CD4-positive, alpha-beta T cell treated with Interleukin-17A for 1 hour (primary cell): ENCODE measurements around the gene ZNF69.
"Not testable (repeated sequence)": the region's sequence is repeated elsewhere in the genome, so short reads cannot be mapped to it uniquely, and the experiment has no call there.

ENCODE experiments used
- DNase-seq: peaks from one replicate; pipeline ENCODE4 v3.0.0-alpha.2; 2020

Gene ZNF69

GRCh38 chr19:11902228-11902627, 14.6 kb downstream of the ZNF69 start:
- DNase-seq = no peak

GRCh38 chr19:11905928-11906327, 18.3 kb downstream of the ZNF69 start:
- no peak for DNase-seq

DNA sequence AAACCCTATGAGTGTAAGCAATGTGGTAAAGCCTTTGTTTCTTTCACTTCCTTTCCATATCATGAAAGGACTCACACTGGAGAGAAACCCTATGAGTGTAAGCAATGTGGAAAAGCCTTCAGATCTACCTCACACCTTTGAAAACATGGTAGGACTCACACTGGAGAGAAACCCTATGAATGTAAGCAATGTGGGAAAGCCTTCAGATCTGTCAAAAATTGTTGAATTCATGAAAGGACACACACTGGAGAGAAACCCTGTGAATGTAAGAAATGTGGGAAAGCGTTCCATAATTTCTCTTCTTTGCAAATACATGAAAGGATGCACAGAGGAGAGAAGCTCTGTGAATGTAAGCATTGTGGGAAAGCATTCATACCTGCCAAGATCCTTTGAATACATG, 24.4 kb downstream of the ZNF69 start:
- not testable (repeated sequence) for DNase-seq

- DNase-seq = not testable (repeated sequence)
These were observed 27.0 kb downstream of the ZNF69 start for GRCh38 chr19:11914417-11915051.

DNA sequence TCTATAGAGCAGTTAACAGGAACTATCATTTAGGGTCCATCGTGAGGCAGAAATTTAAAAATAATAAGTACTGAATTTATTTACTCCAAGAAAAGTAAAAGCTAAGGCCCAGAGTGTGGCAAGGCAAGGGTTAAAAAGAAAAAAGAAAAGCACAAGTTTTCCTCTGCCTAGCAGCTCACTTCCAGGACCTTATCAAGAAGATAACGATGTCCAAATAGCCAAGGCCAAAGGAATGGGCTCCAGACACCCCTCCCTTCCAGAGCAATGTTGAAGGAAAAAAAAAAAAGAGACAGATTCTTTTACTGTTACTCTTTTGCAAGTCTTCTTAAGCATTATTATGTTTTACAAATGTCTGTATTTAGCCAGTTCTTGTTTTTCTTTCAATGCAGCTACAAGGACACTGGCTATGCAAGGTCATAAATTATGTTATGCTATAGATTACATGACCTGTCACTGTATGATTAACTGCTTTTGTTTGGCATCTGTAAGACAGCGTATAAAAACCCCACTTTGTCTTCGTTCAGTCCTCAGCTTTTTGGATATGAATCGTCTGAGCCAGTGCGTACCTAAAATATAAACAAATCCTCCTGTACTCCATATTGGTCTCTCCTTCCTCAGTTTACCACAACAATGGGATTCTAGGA, 34.4 kb downstream of the ZNF69 start:
- DNase-seq = no peak

GRCh38 chr19:11924886-11925650, 37.5 kb downstream of the ZNF69 start, which contains the start of gene ZNF700:
Gene ZNF700 (plus strand): TSS chr19:11925107. CDS start chr19:11925211, 104 bp downstream.
- peak; percentile 95 for DNase-seq

DNA sequence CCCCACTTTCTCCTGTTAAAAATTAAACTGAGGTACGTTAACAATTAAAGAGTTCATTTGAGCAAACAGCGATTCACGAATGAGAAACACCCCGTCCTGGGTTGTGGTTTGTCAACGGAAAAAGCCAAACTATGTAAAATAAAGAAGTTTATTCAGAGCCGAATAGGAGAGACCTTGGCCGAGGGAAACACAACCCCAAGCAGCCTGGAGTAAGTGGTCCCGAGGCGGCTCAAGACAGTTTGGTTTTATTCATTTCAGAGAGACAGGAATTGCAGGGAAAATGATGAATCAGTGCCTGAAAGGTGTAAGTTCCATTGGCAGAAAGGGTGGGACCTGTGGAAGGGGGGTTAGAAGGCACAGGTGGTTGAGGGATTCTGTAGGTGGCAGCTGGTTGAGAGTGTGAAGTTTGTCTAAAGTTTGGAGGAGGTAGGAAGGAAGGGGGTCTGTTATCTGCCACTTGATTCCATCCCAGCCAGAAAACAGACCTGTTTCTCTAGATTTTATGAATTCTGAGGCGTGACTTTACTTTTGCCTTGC, 38.1 kb downstream of the ZNF69 start:
- not testable (repeated sequence) for DNase-seq

DNA sequence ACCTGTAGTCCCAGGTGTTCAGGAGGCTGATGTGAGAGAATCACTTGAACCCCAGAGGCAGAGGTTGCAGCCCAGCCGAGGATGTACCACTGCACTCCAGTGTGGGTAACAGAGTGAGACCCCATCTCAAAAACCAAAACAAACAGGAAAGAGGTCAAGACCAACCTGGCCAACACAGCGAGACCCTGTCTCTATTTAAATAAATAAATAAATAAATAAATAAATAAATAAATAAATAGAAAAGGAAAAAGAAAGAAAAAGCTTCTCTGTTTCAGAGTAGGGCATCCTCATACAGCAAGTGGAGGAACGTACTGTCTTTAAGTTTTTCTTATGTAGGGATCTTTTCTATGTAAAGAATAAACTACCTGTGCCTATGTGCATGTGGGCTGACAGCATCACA, 39.6 kb downstream of the ZNF69 start:
- no peak for DNase-seq

GRCh38 chr19:11931051-11931450, 43.5 kb downstream of the ZNF69 start:
- no peak for DNase-seq

DNA sequence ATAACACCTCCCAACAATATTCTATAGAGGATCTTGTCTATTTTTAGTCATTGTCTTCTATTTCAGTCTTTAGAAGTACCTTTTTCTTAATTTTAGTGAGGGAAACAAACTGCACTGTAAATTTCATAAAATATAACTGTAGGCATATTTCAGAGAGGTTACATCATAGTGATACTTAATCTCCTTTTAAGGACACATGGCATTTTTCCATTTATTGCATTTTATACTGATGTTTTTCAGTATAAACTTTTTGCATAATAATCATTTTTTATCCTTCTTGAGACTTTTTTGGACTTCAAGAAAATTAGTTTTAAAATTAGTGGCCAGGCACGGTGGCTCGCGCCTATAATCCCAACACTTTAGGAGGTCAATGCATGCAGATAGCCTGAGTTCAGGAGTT, 43.9 kb downstream of the ZNF69 start:
- DNase-seq = no peak

DNA sequence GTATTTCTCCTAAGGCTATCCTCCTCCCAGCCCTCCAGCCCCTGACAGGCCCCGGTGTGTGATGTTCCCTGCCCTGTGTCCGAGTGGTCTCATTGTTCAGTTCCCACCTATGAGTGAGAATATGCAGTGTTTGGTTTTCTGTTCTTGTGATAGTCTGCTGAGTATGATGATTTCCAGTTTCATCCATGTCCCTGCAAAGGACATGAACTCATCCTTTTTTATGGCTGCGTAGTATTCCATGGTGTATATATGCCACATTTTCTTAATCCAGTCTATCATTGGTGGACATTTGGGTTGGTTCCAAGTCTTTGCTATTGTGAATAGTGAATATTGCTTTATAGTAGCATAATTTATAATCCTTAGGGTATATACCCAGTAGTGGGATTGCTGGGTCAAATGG, 48.2 kb downstream of the ZNF69 start:
- DNase-seq = not testable (repeated sequence)

GRCh38 chr19:11938383-11938782, 50.8 kb downstream of the ZNF69 start:
- DNase-seq = not testable (repeated sequence)

DNA sequence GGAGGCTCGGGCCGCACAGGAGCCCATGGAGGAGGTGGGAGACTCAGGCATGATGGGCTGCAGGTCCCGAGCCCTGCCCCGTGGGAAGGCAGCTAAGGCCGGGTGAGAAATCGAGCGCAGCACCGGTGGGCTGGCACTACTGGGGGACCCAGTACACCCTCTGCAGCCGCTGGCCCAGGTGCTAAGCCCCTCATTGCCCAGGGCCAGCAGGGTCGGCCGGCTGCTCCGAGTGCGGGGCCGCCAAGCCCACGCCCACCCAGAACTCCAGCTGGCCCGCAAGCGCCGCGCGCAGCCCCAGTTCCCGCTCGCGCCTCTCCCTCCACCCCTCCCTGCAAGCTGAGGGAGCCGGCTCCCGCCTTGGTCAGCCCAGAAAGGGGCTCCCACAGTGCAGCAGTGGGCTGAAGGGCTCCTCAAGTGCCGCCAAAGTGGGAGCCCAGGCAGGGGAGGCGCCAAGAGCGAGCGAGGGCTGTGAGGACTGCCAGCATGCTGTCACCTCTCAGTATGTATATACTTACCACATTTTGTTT, 53.8 kb downstream of the ZNF69 start:
- not testable (repeated sequence) for DNase-seq

GRCh38 chr19:11942008-11942842, 54.6 kb downstream of the ZNF69 start:
- DNase-seq = no peak

DNA sequence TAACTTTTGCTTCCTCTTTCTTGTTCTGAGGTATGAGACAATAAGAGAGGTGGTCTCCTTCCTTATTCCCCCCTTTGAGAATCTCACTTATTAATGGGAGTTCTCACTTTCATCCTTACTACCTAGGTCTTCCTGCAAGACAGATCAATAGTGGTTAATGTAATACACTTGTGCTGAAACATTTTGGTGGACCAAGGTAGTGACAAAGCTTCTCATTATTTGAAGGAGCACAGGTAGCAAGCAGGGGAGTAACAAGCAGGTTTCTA, 55.2 kb downstream of the ZNF69 start:
- no peak for DNase-seq

GRCh38 chr19:11944656-11945055, 57.1 kb downstream of the ZNF69 start:
- DNase-seq = no peak

- no peak for DNase-seq
These were observed 61.1 kb downstream of the ZNF69 start for GRCh38 chr19:11948646-11949045.

- no peak for DNase-seq
These were observed 61.6 kb downstream of the ZNF69 start for GRCh38 chr19:11949201-11949600.

DNA sequence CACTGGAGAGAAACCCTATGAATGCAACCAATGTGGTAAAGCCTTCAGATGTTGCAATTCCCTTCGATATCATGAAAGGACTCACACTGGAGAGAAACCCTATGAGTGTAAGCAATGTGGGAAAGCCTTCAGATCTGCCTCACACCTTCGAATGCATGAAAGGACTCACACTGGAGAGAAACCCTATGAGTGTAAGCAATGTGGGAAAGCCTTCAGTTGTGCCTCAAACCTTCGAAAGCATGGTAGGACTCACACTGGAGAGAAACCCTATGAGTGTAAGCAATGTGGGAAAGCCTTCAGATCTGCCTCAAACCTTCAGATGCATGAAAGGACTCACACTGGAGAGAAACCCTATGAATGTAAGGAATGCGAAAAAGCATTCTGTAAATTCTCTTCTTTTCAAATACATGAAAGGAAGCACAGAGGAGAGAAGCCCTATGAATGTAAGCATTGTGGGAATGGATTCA, 62.1 kb downstream of the ZNF69 start:
- not testable (repeated sequence) for DNase-seq

- DNase-seq = no peak
These were observed 62.7 kb downstream of the ZNF69 start for GRCh38 chr19:11950312-11950711.
